HG03060 (cell line): ENCODE results near the gene DCAF11.

Experiments used
- ATAC-seq: cut with Tn5 transposase; IDR thresholded peaks from one replicate; pipeline ENCODE4 v1.9.1; 2021; ENCODE audit warnings: low read depth, moderate number of reproducible peaks; ENCODE audit not compliant: unreplicated experiment

DCAF11 gene

DNA sequence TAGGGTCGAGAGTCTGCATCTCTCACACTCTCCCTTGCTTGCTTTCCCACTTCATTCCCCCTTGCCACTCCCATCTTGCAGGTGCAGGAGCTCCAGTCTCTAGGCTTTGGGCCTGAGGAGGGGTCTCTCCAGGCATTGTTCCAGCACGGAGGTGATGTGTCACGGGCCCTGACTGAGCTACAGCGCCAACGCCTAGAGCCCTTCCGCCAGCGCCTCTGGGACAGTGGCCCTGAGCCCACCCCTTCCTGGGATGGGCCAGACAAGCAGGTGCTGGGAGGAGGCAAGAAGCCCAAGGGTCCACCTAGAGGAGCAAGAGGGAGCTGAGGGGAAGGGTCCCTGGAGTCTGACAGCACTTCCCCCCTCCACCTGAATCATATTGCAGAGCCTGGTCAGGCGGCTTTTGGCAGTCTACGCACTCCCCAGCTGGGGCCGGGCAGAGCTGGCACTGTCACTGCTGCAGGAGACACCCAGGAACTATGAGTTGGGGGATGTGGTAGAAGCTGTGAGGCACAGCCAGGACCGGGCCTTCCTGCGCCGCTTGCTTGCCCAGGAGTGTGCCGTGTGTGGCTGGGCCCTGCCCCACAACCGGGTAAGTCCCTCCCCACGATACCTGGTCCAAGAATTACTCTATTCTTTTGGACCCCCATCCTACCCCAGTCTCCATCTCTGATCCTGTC, 37.0 kb downstream of the DCAF11 start:
- ATAC-seq, result no peak

DNA sequence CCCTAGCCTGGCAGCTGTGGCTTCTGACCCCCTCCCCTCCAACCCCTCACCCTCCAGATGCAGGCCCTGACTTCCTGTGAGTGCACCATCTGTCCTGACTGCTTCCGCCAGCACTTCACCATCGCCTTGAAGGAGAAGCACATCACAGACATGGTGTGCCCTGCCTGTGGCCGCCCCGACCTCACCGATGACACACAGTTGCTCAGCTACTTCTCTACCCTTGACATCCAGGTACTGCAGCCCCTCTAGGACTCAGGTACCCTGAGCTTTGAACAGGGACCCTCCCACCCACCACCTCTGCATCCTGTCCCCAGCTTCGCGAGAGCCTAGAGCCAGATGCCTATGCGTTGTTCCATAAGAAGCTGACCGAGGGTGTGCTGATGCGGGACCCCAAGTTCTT, 40.5 kb downstream of the DCAF11 start:
- no peak for ATAC-seq

DNA sequence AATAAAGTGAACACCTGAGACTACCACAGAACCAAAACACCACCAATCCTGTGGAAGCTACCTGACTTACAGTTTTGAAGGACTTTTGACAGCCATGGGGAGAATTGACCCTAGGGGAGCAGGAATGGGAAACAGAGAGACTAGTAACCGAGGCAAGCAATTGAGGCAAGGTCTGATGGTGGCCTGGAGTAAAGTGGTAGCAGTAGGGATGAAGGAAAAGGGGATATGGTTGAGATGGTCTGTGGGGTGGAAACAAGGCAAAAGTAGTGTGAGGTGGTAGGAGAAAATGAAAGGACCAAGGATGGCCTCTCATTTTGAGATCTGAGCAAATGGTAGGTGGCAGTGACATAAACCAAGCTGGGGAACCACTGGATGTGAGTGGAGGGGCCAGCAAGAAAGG, 42.3 kb downstream of the DCAF11 start:
- no peak for ATAC-seq

DNA sequence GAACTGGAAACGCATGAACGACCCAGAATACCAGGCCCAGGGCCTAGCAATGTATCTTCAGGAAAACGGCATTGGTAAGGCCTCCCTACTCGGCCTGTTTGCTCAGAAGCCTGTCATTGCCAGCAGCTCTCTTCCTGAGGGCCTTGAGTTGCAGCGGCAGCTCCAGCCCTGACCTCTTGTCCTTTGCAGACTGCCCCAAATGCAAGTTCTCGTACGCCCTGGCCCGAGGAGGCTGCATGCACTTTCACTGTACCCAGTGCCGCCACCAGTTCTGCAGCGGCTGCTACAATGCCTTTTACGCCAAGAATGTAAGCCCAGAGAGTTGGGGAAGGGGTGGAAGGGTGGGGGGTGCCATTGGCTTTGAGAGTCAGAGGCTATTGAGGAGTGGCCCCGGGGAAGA, 42.8 kb downstream of the DCAF11 start:
- ATAC-seq, result no peak

DNA sequence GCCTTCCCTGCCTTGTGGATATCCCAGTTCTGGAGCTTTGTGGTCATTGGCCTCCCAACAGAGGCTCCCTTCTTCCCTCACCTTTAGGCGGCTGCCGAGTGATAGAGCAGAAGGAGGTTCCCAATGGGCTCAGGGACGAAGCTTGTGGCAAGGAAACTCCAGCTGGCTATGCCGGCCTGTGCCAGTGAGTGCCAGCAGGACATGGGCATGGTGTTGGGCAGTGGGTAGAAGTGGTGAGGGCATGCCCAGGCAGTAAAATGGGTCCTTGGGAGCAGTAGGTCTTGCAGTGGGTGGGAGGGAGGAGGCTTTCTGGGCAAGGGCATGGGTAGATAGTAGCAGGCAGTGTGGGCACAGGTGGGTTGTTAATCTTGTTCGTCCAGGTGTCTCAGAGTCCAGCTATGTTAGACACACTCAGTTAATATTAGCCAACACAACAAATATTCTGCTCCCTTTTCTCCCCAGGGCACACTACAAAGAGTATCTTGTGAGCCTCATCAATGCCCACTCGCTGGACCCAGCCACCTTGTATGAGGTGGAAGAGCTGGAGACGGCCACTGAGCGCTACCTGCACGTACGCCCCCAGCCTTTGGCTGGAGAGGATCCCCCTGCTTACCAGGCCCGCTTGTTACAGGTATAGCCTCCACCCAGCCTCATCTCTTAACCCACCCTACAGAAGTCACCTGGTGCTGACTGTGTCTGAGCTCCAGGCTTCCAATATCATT, 45.4 kb downstream of the DCAF11 start:
- ATAC-seq, result no peak

DNA sequence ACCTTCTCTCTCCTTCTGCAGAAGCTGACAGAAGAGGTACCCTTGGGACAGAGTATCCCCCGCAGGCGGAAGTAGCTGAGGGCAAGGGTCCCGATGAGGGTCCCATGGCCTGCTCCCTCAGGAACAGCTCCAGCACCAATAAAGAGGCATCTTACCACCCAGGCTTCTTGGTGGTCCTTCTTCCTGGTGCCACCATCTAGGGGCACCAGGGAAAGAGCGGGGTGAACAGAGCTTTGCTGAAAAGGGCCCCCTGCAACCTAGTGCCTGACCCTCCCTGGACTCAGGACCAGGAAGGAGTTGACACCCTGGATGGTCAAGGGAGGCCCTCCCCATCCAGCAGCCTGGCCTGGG, 45.9 kb downstream of the DCAF11 start:
- no peak for ATAC-seq

DNA sequence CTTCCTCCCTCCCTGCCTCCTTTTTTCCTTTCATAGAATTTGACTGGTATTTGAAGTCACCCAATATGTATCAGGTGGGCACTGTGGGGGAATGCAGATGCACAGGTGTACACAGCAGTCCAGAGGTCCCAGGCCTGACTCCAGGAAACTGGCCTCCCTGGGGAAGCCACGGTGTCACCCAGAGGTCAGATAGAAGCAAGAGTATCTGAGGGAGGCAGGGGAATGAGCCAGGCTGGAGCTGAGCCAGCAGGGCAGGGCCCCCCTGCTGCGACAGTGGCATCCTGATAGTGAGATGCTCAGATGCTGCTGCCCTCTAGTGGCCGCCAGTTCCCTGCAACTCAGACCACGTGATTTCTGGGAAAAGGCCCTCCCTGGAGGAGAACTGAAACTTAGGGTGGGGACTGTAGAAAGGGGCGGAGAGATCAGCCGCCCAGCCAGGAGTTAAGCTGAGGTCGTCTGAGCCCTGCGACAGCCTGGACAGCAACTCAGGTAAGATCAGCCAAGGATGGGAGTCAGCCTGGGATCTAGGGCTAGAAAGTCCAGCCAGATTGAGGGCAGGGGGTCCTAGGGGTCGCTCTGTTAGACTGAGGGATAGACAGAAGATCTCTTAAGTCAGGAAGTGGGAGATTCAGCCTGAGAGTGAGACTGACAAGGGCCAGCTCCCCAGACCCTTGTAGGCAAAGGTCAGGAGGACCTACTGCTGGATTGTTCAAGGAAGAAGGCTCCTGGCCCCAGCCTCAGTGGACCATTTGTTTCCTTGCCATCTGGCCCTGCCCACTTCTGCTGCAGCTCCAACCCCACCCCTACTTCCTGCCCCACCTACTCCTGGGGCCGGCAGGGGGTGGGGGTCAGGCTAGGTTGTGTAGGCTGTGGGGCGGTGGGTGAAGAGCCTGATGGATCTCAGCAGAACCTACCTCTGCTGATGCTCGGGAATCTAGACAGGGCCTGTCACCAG, 46.5 kb downstream of the DCAF11 start, which contains the start of gene IRF9:
IRF9 (plus strand) TSS at position 416 of the 955 bp plus-strand sequence. CDS start 880 bp downstream, outside the sequence.
- peak; percentile 59 for ATAC-seq

DNA sequence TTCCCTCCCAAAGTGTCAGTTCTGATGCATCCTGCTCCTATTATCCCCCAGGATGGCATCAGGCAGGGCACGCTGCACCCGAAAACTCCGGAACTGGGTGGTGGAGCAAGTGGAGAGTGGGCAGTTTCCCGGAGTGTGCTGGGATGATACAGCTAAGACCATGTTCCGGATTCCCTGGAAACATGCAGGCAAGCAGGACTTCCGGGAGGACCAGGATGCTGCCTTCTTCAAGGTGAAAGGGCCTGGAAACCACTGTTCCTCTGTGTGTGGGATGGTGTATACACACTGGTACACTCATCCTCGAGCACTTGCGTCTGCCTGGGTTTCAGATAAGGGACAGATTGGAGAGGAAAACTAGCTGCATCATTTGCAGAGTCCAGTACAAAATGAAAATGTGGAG, 47.5 kb downstream of the DCAF11 start:
- no peak for ATAC-seq

DNA sequence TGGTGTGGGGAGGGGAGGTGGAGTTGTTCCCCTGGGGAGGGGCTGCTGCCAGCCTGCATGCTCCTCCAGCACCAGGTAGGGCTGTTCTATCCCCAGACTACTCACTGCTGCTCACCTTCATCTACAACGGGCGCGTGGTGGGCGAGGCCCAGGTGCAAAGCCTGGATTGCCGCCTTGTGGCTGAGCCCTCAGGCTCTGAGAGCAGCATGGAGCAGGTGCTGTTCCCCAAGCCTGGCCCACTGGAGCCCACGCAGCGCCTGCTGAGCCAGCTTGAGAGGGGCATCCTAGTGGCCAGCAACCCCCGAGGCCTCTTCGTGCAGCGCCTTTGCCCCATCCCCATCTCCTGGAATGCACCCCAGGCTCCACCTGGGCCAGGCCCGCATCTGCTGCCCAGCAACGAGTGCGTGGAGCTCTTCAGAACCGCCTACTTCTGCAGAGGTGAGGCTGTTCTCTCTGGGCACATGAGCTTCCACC, 50.0 kb downstream of the DCAF11 start:
- no peak for ATAC-seq

DNA sequence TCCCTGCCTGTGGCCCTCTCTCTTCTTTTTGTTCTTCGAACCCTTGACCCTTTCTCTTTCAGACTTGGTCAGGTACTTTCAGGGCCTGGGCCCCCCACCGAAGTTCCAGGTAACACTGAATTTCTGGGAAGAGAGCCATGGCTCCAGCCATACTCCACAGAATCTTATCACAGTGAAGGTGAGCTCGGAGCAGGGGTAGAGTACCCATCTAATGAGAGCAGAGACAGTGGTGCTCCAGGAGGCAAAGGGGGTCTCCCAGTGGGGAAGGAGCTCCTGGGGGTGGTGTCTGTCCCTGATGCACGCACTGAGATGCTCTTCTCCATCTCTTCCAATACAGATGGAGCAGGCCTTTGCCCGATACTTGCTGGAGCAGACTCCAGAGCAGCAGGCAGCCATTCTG, 51.2 kb downstream of the DCAF11 start:
- ATAC-seq, result no peak

DNA sequence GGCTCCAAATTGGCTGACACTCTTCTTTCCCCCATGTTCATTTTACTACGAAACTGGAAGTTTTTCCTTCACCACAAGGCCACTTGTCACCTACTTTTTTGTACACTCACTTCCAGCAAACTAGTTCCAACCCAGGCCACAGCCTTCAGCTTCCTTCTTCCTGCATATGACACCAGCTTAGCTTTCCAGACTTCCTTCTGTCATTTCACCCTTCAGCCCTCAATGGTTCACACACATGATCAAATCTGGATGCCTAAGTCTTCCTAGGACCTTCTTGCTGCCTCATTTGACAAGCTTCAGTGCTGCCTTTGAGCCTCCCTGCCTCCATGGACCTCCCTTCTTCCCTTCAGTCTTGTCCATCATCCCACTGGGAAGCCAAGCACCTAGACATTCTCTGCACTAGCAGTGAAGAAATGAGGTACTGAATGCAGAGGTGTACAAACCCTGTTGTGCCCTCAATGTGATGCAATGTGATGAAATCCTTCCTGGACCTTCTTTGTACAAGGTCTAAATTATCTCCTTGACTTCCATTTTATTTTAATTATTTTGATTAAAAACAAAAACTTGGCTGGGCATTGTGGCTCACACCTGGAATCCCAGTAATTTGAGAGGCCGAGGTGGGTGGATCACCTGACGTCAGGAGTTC, 53.0 kb downstream of the DCAF11 start:
- no peak for ATAC-seq

DNA sequence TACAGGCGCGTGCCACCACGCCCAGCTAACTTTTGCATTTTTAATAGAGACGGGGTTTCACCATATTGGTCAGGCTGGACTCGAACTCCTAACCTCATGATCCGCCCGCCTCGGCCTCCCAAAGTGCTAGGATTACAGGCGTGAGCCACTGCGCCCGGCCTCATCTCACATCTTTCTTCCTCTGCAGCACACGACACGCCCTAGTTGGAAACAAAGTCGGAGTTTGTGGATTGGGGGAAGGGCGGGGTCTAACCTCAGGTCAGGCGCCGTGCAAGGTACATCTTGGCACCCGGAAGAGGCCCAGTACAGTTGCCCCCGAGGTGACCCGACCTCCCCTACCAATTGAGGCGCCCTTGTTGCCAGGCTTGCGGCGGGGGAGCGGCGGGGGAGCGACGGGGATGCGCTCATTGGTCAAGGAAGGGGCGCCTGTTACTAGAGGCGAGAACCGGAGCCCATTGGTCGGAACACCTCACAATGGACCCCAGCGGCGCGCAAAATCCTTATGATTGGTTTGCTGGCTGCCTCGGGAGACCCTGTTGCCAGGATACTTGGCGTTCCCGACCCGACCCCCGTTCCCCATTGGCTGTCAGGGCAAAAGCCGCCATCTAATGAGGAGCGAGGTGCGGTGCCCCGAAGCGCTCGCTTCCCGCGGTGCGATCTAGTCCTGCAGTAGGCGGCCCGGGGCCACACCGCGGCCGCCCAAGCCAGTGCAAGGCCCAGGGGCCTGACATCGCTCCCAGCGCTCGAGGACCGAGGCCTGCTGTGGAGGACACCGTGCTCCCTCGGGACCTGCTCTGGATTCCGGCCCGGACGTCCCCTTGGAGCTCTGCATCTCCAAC, 57.1 kb downstream of the DCAF11 start, which contains the start of gene REC8:
REC8 (plus strand) TSS at position 659 of the 839 bp plus-strand sequence. CDS start 473 bp downstream, outside the sequence.
- peak; percentile 37 for ATAC-seq

DNA sequence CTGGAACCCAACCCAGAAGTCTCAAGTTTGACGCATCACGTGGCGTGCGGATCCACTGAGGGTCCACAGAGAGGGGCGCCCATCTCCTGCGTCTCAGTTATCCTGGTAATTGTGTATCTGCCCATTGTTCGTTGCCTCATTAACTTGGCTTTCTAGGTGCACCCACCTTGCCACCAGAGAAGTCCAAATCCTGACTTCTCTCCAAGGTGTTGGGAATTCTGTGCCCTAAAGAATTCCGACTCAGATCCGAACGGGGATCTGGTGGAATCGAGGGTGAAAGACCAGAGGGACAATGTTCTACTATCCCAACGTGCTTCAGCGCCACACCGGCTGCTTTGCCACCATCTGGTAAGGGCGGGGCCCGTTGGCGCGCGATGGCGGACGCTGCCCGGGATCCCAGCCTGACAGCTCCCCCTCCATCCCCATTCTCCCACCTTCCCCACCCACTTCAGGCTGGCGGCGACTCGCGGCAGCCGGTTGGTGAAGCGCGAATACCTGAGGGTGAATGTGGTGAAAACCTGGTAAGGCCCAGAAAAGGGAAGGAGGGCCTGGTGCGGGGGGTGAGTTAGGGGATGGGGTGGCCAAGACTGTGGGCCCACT, 57.8 kb downstream of the DCAF11 start:
- no peak for ATAC-seq

DNA sequence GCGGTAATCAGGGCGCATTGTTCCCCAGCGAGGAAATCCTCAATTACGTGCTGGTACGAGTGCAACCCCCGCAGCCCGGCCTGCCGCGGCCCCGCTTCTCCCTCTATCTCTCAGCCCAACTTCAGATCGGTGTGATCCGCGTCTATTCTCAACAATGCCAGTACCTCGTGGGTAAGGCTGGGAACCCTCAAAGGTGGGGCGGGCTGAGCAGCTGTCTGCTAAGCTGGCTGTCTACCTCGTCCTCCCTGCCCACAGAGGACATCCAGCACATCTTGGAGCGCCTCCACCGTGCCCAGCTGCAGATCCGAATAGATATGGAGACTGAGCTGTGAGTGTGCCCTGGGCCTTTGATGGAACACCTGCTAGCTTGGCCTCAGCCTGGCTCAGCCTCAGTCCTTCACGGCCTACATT, 58.3 kb downstream of the DCAF11 start:
- no peak for ATAC-seq
